Bronchial epithelial cell (primary cell): ENCODE results near the gene OR5H14. TPM values are rescaled to one million over a fixed set of nuclear protein-coding genes. Genes with fewer than 3 reads are reported as not detected.
"Not testable (repeated sequence)": the region's sequence is repeated elsewhere in the genome, so short reads cannot be mapped to it uniquely, and the experiment has no call there.

Experiments
- DNase-seq: peaks from one replicate; pipeline ENCODE4 v3.0.0-alpha.2; 2010; ENCODE audit warnings: low read depth
- FAIRE-seq: peaks from 2 replicates; lab custom pipeline; 2011; peaks lifted over from hg19 to GRCh38; lab: Jason Lieb, UNC
- H3K27me3 ChIP-seq: 2 replicates; pipeline ENCODE4 v1.5.1; 2011; ENCODE audit warnings: low read length; ENCODE audit not compliant: control insufficient read depth, insufficient read depth
- H3K36me3 ChIP-seq: 2 replicates; pipeline ENCODE4 v1.5.1; 2011; ENCODE audit warnings: low read length; ENCODE audit not compliant: control insufficient read depth, insufficient read depth
- H3K4me3 ChIP-seq: 2 replicates; pipeline ENCODE4 v1.5.1; 2011; ENCODE audit warnings: mild to moderate bottlenecking, low read depth, low read length, control low read depth
- CTCF ChIP-seq: IDR thresholded peaks from 2 replicates; pipeline ENCODE4 v1.5.1; 2011; ENCODE audit warnings: mild to moderate bottlenecking, moderate library complexity, low read length, control low read depth, inconsistent platforms; ENCODE audit not compliant: insufficient read depth, severe bottlenecking
- total RNA-seq: library from RNA; depleted of rRNA; stranded (reverse); fragments of >200 nt; gene quantifications from 2 replicates; pipeline ENCODE4 v1.2.1, GENCODE V29; 2014

OR5H14 gene
- total RNA-seq, 1 donor from 2014 or later = under 0.01 TPM

DNA sequence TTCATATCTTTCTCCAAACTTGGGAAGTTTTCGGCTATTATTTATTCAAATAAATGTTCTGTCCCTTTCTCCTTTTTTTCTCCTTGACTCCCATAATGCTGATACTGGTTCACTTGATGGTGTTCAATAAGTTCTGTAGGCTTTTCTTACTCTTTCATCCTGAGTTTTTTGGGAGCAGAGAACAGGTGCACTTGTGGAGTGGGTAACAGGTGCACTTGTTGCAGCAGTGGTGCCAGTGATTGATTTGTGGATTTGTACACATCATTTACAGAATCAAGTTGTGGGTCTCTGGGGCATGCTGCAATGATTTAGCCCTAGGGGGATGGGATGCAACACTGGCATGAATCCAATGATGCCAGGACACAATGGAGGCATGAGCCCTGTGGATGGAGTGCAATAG is 31.6 kb upstream of the OR5H14 start:
- no peak for FAIRE-seq
- DNase-seq = no peak
- H3K4me3 ChIP-seq = no peak overlapping the region
- TF ChIP-seq CTCF = no peak
- H3K27me3 ChIP-seq = no peaks in the 10 kb centered on the region
- no peaks in the 10 kb centered on the region for H3K36me3 ChIP-seq

DNA sequence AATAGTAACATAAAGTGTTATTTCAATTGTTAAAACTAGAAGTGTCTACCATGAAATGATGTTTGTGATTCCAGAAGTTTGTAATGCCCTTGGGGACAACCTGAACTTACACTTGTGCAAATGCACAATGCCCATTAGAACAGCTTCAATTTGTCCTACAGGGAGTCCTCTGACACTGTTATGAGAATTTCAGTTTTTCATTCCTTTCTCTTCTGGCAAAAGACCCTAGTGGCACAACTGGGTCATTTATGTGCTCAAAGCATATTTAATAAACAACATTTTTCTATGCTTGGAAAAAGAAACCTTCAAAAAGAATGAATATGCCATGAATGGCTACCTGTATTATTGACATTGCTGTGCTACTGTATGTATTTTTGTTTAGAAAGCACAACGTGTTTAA is 16.9 kb upstream of the OR5H14 start, which contains the start of gene OR5H1:
TSS of gene OR5H1 (plus strand) at position 301 of the 400 bp plus-strand sequence. CDS start 1,977 bp downstream, outside the sequence.
- H3K36me3 ChIP-seq = no peaks in the 10 kb centered on the region
- no peak for FAIRE-seq
- no peak for TF ChIP-seq CTCF

DNA sequence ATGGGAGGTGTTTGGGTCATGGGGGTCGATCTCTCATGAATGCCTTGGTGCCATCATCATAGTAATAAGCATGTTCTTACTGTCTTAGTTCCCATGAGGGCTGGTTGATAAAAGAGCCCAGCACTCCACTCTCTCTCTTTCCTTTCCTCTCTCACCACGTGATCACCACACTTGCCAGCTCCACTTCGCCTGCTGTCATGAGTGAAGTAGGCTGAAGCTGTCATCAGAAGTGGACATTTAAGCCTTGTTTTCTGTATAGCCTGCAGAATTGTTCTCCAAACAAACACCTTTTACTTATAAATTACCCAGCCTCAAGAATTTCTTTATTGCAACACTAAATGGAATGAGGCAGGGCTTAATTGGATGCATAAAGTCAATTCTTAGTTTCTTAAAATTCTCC is 10.6 kb upstream of the OR5H14 start:
- no peaks in the 10 kb centered on the region for H3K27me3 ChIP-seq
- no peak for TF ChIP-seq CTCF
- H3K4me3 ChIP-seq = no peak overlapping the region
- no peaks in the 10 kb centered on the region for H3K36me3 ChIP-seq
- DNase-seq (no peak), FAIRE-seq (no peak)

More for the DNA sequence above, 16.9 kb upstream of the OR5H14 start, which contains the start of gene OR5H1:
- Histone ChIP-seq H3K4me3 (no peak within 1 kb of the TSS), H3K27me3 (no peaks in the 10 kb centered on the region)
- no peak for DNase-seq

- not testable (repeated sequence) for FAIRE-seq, H3K4me3 ChIP-seq, H3K36me3 ChIP-seq, H3K27me3 ChIP-seq, DNase-seq
These were observed 9.3 kb upstream of the OR5H14 start for GRCh38 chr3:98137826-98138557.

DNA sequence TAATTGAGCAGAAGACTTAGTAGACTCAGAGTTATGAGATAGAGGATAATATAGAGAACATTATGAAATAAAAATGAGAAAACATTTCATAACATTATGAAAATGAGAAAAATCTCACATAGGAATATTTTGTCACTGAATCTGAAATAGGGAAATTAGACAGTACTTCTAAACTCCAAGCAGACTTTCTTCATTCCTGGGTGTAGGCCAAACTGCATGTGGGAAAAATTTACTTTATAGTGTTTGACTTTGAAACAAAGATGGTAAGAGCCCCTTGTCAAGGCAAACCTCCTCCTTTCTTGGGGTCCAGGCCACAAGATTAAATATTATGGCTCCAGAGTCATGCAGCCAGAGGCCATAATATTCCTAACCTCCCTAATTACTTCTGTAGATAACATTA is 6.7 kb upstream of the OR5H14 start:
- H3K27me3 ChIP-seq = no peaks in the 10 kb centered on the region
- FAIRE-seq (no peak), DNase-seq (no peak)
- TF ChIP-seq CTCF = no peak
- no peaks in the 10 kb centered on the region for H3K36me3 ChIP-seq
- no peak overlapping the region for H3K4me3 ChIP-seq

DNA sequence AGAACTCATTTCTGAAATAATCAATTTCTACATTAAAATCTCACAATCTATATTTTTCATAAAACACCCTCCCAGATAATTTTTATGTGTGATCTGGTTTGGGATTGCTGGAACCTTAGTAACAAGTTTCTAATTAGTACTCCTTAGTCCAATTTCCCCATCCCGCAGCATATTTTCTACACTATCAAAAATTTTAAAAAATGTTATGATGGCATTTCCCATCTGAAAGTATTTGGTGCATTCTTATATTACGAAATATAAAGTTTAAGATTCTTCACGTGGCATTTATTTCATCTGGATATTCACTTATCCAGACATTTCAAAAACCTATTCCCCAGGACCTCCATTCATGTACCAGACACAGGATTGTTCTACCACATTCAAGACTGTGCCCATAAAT is 1.5 kb downstream of the OR5H14 start:
- Histone ChIP-seq H3K27me3 (no peaks in the 10 kb centered on the region), H3K36me3 (no peaks in the 10 kb centered on the region), H3K4me3 (no peak overlapping the region)
- no peak for TF ChIP-seq CTCF
- FAIRE-seq (no peak), DNase-seq (no peak)

GRCh38 chr3:98149456-98149855 is 2.2 kb downstream of the OR5H14 start:
- H3K4me3 ChIP-seq, H3K27me3 ChIP-seq, FAIRE-seq, H3K36me3 ChIP-seq, DNase-seq: not testable (repeated sequence)
